Measurements from ENCODE around the gene POR. TPM values are rescaled to one million over a fixed set of nuclear protein-coding genes. Genes with fewer than 3 reads are reported as not detected.

Gene POR
- total RNA-seq, 4 donors from 2014 or later, result 66.6 to 244 (median 107) TPM

DNA sequence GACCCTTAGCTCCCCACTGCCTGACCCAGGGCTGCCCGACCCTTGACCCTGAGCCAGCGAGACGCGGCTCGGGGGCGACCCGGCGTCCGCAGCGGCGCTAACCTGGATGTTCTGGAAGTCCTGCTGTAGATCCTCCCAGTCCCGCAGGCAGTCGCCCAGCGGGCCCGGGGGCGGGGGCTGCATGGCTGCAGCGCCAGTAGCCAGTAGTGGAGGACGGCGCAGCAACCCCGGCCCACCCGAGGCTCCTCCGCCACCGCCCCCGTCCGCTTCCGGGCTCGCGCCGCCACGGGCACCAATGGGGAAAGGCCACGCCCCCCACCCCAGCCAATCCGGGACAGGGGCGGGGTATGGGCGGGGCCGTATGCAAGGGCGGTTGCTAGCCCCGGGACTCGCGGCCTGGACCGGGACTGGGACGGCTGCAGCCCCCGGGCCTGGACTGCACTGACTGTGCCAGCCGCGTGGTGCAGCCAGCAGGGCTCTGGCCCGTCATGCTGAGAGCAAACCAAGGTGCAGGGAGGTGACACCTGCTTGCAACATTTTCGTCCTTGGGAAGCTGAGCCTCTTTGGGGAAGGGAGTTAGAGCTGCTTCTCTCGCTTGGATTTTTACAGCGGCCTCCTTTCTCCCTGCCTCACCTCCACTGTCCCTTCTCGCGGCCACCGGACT is 79.6 kb downstream of the POR start, which contains the start of gene TMEM120A:
Gene TMEM120A (minus strand): TSS at position 208 of the 664 bp plus-strand sequence. CDS start 25 bp downstream, at position 183.
- 1 to 7% methylated on average over 5 to 36 of the region's 51 CpGs for WGBS, 2 donors
- Histone ChIP-seq H3K27me3 (no peaks in the 10 kb centered on the region), H3K9me3 (no peaks in the 10 kb centered on the region), H3K27ac (peak within 1 kb of the TSS; percentile 91 to 99 (median 96)), H3K36me3 (peaks cover 0 to 39% (median 0%) of the 10 kb centered on the region in 3 donors), H3K4me3 (peak within 1 kb of the TSS; percentile 86 to 95 (median 90)), H3K4me1 (peaks cover 0 to 50% (median 23%) of the 10 kb centered on the region in 4 donors)
- TF ChIP-seq, protein P1, sequence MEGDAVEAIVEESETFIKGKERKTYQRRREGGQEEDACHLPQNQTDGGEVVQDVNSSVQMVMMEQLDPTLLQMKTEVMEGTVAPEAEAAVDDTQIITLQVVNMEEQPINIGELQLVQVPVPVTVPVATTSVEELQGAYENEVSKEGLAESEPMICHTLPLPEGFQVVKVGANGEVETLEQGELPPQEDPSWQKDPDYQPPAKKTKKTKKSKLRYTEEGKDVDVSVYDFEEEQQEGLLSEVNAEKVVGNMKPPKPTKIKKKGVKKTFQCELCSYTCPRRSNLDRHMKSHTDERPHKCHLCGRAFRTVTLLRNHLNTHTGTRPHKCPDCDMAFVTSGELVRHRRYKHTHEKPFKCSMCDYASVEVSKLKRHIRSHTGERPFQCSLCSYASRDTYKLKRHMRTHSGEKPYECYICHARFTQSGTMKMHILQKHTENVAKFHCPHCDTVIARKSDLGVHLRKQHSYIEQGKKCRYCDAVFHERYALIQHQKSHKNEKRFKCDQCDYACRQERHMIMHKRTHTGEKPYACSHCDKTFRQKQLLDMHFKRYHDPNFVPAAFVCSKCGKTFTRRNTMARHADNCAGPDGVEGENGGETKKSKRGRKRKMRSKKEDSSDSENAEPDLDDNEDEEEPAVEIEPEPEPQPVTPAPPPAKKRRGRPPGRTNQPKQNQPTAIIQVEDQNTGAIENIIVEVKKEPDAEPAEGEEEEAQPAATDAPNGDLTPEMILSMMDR (IDR thresholded peaks at IDR 0.05), result peak in 4 of 5 experiments; percentile 17 to 58 (median 27)
- TF ChIP-seq POLR2A (IDR thresholded peaks at IDR 0.05) (peak; percentile 33 to 87), EP300 (IDR thresholded peaks at IDR 0.05) (peak; percentile 84 to 87)
- peak; percentile 96 to 98 for DNase-seq (ENCODE audit: low spot score in 2 of 2)

DNA sequence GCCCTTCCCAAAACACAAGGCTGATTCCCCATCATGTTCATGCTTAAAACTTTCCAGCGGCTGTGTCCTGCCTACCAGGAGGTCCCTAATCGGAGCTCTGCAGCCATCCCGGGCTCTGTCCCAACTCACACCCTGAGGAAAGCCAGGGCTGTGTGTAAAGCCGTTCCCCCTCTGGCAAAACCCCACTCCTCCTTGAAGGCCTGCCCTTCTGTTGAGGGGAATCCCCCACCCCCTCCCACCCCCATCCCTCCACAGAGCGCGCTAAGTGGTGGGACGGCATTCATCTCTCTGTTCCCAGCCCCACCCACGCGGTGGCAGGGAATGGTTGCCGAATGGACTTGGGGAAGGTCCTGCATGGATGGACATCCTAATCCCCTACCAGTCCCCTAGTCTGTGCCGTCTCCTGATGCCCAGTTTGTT is 80.1 kb downstream of the POR start:
- H3K4me1 ChIP-seq, result peaks cover 0 to 44% (median 18%) of the 10 kb centered on the region in 4 donors
- H3K27me3 ChIP-seq, result no peaks in the 10 kb centered on the region
- H3K36me3 ChIP-seq, result peaks cover 0 to 44% (median 0%) of the 10 kb centered on the region in 3 donors
- 15 to 26% methylated on average over 11 of the region's 11 CpGs for WGBS, 2 donors
- H3K4me3 ChIP-seq, result peak overlapping the region; percentile 86 to 95 (median 90)
- no peak for TF ChIP-seq POLR2A (IDR thresholded peaks at IDR 0.05)
- no peaks in the 10 kb centered on the region for H3K9me3 ChIP-seq
- no peak for DNase-seq (ENCODE audit: low spot score in 2 of 2)
- peak overlapping the region; percentile 91 to 99 (median 96) for H3K27ac ChIP-seq

DNA sequence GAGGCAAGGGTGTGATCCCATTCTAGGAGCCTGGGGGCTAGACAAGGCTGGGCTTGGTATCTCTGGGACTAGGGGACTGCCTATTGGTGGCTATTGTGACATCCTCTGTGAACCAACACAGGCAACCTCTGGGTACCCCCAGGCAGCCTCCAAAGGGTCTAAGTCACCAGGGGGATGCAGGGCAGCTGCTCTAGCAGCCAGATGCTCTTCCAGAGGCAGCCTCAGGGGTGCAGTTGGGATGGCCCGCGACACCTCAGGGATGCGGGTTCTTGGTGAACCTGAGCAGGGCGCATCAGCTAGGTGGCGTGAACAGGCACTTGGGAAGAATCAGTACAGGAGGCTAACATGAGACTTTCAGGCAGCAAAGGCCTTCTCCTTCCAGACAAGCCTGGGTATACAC is 81.0 kb downstream of the POR start:
- no peaks in the 10 kb centered on the region for H3K9me3 ChIP-seq
- TF ChIP-seq, protein P1 (IDR thresholded peaks at IDR 0.05), result no peak
- no peak for TF ChIP-seq POLR2A (IDR thresholded peaks at IDR 0.05)
- H3K4me3 ChIP-seq, result no peak overlapping the region
- H3K4me1 ChIP-seq, result peaks cover 0 to 38% (median 16%) of the 10 kb centered on the region in 4 donors
- H3K36me3 ChIP-seq, result peaks cover 0 to 53% (median 0%) of the 10 kb centered on the region in 3 donors
- DNase-seq (ENCODE audit: low spot score in 2 of 2), result no peak
- WGBS, 2 donors, result 100% methylated on average over 5 of the region's 5 CpGs
- no peaks in the 10 kb centered on the region for H3K27me3 ChIP-seq
- H3K27ac ChIP-seq, result peak overlapping the region in 2 of 4 donors; percentile 99

DNA sequence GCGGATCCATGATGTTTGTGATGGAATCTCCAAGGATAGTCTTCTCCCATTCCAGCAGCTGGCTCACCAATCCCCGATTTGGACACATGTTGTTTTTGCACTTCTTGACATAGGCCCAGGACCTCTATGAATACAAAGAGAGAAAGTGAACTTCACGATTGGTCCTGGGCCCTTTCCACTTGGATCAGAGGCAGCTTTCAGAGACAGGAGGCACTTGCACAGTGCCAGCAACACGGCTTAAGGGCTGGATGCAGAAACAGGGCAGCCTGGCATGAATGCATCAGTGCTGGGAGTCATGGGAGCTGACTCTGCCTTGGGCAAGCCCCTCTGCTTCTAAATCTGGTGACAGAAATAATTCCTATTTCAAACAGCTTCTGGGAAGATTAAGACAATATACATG is 81.5 kb downstream of the POR start:
- Histone ChIP-seq H3K27ac (no peak overlapping the region), H3K27me3 (no peaks in the 10 kb centered on the region), H3K9me3 (no peaks in the 10 kb centered on the region), H3K4me3 (no peak overlapping the region), H3K36me3 (peaks cover 0 to 56% (median 0%) of the 10 kb centered on the region in 3 donors), H3K4me1 (peaks cover 0 to 33% (median 14%) of the 10 kb centered on the region in 4 donors)
- DNase-seq (ENCODE audit: low spot score in 2 of 2), result no peak
- WGBS, 2 donors, result 83 to 86% methylated on average over 4 of the region's 4 CpGs
- no peak for TF ChIP-seq EP300 (IDR thresholded peaks at IDR 0.05)
- TF ChIP-seq POLR2A (IDR thresholded peaks at IDR 0.05), result no peak
- TF ChIP-seq, protein P1 (IDR thresholded peaks at IDR 0.05), result no peak

DNA sequence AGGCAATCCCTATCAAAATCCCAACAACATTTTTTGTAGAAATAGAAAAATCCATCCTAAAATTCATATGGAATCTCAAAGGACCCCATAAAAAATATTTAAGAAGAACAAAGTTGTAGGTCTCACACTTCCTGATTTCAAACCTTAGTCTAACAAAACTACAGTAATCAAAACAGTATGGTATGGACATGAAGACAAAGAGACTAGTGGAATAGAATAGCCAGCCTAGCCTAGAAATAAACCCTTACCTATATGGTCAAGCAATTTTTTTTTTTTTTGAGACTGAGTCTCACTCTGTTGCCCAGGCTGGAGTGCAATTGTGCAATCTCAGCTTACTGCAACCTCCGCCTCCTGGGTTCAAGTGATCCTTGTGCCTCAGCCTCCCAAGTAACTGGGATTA is 83.1 kb downstream of the POR start:
- WGBS, 2 donors, result 96 to 100% methylated on average over 1 of the region's 1 CpG
- no peak for DNase-seq (ENCODE audit: low spot score in 2 of 2)
- Histone ChIP-seq H3K4me1 (peaks cover 0 to 18% (median 8%) of the 10 kb centered on the region in 4 donors), H3K27ac (no peak overlapping the region), H3K27me3 (no peaks in the 10 kb centered on the region), H3K9me3 (no peaks in the 10 kb centered on the region), H3K4me3 (no peak overlapping the region), H3K36me3 (peaks cover 0 to 61% (median under 1%) of the 10 kb centered on the region in 3 donors)
- TF ChIP-seq, protein P1 (IDR thresholded peaks at IDR 0.05), result no peak
- TF ChIP-seq POLR2A (IDR thresholded peaks at IDR 0.05), result no peak
